KG1 (cell line): ENCODE measurements around the gene AMBN.
"Not testable (repeated sequence)": the region's sequence is repeated elsewhere in the genome, so short reads cannot be mapped to it uniquely, and the experiment has no call there.

Experiments used
- DNase-seq: peaks from one replicate; lab custom pipeline; 2025; lab: John Stamatoyannopoulos, UW

AMBN gene

DNA sequence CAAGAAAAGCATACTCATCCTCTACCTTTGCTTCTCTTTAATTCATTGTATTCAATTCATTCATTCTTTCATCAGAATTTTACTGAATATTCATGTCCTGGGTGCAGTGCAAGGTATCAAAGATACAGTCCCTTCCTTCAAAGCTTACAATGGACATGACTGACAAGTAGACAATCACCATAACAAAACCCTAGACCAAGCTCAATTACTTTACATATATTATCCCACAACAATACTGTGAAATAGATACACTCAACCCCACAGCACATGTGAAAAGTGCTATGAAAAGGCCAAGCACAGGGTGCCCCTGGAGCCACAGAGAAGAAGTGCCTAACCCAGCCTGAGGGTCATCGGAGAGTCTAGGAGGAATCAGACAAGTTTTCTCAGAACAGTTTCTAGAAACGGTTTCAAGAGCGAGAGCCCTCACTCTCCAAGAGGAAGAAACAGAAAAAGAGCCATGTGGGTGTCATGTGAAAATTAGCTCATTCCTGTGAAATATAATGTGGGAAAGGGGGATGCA, 15.3 kb downstream of the AMBN start:
- no peak for DNase-seq

DNA sequence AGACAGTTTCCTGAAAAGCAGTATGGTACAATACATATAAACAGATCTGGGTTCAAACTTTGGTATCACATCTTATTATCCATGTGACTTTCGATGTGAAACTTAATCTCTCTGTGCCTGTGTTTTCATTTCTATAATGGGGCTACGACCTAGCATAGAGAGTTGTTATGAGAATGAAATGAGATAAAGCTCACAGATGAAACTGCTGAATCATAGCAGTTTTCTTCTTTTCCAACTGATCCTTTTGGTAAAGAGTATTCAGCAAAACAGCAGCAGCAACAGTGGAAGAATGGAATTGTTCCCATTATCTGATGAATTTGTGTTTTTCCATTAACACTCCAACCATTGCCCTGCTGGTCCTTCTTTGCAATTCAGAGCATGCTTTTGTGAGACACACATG, 16.3 kb downstream of the AMBN start:
- DNase-seq: no peak

DNA sequence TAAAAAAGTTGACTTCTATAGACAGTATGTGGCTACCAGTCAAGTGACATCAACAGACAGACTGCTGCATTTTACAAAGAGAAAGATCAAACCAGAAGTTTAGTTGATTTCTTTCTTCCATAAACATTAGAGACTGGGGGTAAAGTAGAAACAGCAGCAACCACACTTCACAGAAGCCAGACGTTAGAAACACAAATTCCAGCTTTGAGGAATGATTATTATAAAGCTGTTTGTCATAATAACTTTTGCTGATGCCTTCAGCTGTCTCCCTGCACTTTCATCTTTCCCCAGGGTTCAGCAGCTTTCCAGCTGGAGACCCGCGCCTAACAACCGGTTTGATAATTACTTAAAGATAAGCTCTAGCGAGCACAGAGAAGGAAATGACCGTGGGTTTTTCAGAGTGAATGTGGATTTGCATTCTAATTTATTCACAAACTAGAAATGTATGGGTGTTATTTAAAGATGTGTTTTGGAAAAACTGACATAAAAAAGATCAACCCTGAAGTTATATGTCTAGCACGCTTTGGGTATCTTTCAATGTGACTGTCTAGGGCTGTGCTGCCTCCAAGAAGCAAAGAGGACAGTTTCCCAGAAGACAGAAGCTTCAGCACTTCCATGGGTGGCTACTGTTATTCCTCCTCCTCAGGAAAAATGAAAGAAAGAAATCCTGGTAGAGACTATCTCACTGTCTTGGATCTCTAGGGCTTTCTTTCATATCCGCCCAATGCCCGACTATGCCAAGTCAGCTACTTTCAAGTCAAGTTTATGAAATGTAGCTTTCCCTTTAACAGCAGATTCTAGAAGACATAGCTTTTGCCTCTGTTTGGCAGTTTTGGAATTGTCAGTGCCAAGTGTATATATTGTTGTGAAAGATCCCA, 21.5 kb downstream of the AMBN start:
- no peak for DNase-seq

DNA sequence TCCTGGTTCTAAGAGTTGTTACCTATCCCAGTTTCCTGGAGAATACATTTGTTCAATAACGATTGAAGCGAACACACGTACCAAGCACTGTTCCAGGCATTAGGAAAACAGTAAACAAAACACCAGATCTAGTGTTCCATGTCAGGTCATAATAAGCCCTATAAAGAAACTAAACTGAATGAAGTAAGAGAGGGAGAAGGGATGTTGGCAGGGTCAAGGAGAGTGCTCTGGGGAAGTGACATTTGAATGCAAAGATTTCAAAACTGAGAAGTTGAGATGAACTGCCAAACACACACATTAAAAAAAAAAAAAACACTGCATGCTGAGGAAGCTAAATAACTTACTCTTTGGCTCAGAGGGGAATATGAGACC, 22.1 kb downstream of the AMBN start:
- DNase-seq: no peak

DNA sequence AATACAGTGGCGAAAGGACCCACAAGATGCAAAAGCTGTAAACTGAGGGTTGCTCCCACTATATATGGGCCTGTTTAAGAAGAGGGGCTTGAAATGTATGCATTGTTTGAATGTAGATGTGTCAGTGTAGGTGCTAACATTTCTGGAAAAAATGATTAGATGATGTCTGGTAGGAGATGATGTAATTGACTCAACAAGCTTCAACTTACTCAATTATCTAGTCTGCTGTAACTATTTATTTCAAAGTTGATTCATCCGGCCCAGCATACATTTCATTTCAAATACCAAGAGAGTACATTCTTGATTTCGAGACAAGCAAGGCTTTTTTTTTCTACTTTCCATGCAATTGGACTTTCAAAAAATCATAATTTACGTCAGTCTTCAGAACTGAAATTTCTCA, 27.2 kb downstream of the AMBN start:
- no peak for DNase-seq

DNA sequence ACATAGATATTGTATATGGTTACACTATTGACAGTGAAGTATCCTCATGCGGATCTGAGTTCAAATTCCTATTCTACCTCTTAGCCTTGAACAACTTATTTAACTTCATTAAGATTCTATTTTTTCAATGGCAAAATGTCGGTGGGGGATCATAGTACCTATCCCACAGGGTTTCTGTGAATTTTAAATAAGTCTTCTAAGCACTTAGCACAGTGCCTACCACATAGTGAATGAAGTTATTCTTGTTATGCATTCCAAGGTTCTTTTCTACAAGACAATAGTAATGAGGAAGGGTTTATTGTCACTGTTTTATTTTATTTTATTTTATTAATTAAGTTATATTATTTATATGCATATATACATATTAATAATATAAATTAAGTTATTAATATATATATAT, 27.7 kb downstream of the AMBN start:
- DNase-seq: no peak

DNA sequence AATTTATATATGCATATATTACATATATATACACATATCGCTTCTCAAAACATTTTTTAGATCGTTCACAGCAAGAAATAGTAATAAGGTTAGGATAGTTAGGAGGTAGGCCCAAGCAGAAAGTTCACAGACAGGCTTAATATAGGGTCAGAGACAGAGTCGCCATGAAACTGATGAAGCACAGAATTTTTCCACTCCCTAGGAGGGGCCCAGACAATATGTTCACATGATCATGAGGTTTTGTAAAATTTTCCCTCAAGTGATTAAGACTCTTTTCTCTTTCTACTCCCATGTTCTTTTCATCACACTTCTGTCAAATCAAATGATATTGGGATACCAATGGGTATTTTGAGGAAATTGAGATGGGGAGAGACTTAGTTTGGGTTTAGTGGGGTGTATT, 31.3 kb downstream of the AMBN start:
- DNase-seq: no peak

DNA sequence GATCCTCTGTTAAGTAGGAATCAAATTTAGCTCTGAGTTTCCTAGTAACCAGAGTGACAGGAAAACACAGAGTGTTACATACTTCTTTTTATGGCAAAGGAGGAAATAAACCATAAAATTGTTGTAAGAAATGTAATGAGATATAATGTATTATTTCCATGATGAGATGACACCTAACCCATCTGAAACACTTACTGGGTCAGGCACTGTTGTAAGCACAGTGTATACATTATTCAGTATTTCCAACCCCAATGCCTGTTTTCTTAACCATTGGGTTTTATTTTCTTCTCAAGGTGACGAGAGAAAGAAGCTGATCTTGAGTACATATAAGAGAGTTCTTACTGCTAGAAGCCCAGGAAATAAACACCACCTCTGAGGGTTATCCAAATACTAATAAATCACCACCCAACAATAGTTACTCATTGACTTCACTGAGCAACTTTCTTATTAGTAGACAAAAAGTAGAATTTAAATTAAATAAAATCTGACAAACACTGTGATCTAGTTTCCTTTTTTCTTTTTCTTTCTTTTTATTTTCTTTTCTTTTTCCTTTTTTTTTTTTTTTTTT, 32.3 kb downstream of the AMBN start:
- no peak for DNase-seq

DNA sequence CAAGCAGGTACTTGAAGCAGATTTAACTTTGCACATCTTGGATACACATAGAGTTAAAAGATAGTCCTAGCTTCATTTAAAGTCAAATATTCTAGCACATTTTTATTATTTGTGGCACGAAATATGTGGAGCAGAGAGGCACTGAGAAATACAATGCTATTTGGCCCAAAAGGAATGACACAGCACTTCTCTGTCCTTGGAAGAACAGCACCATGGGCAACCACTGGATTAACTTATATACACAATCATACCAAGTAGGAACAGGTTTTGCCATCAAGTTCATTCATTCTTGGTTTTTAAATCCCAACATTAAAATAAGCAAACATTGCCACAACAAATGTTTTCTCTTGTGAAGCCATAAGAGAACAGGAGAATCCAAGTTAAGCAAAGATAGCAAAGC, 35.6 kb downstream of the AMBN start:
- no peak for DNase-seq

DNA sequence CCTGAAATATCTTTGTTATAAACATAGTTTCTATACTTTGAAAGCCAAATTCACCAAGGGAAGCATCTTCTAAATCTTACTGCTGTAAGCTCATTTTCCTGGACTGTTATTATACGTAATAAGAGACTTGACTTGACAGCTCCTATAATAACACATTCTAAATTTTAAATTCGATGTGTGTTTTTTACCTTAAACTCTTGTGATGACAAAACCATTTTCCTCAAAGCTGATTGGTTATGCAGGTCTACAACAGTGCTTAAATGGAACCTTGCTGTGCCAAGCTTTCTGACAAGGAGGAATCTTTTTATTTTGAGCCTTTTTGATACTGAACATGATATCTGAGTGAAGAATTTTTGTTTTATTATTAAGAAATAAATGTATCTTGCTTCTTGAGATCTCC, 36.4 kb downstream of the AMBN start, which contains the start of gene ENAM:
Gene ENAM, plus strand, starts transcription at position 301 of the 400 bp plus-strand sequence. CDS start 757 bp downstream, outside the sequence.
- DNase-seq: no peak

DNA sequence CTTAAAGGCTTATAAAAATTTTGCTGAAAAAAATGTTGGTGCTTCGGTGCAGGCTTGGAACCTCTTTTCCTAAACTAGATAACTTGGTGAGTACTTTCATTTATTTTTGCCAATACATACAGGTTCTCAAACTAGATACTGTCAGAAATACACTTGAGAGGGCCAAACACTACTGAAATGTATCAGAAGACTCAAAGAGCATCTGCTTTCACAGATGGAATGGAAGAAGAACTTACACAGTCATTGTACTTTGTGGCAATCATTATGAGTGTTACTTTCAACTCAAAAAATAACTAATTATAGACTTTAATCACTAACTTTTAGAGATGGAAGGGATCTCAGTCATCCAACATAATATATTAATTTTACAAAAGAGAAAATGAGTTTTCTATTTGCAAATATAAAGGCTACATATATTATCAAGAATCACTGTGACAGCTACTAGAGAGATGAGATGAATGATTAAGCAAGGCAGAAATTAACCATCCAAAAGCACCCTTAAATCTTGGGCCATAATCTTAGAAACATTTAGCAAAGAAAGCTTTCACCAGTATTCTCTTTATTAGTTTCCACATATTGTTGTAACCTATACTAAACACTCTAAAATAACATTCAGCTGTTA, 37.5 kb downstream of the AMBN start:
- DNase-seq: no peak

DNA sequence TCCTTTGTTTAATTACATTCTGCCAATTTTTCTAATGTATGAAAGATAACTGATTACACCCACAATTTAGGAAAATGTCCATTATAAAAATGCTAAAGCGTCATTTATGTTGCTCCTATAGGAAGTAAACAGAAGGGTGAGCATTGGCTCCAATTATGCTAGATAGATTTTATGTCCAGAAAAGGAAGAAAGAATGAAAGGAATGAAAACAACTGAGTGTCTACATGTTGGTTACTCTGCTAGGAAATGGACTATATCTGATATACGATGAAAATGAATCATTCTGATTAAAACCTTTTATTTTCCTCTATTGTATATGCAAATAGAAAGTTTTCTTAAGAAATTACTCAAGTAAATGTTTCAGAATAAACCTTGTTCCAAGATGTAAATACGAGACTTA, 38.1 kb downstream of the AMBN start:
- no peak for DNase-seq

DNA sequence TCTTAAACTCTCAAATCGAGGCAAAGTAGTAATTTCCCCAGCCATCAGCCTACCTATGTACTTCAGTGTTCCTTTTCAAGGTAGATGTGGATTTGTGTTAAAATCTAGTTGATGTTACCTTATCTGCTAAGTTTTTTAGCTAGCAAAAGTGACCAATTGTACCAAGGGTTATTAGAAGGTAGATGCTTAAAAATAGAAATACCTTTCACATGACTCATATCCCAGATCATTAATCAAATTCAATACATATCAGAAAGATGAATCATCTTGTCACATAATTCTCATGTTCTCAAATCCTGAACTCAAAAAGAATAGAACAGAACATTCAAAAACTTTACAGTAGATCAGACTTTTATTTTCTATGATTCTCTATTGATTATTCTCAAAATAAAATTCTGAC, 40.0 kb downstream of the AMBN start:
- DNase-seq: no peak

DNA sequence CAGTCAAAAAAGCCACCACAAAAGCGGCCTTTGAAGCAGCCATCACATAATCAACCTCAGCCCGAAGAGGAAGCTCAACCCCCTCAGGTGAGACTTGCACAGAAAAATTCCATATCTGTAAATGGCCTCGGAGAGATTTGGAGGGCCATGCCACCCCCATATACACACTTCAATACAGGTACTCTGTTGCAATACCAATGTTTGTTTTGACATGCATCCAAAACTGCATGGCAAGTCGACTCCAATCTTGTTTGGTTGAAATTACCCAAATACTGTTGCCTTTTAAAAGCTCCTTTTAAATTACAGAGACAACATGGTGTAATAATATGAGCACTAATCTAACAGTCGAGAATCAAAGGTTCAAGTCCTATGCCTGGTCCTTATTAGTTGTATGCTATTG, 42.4 kb downstream of the AMBN start:
- DNase-seq: no peak

DNA sequence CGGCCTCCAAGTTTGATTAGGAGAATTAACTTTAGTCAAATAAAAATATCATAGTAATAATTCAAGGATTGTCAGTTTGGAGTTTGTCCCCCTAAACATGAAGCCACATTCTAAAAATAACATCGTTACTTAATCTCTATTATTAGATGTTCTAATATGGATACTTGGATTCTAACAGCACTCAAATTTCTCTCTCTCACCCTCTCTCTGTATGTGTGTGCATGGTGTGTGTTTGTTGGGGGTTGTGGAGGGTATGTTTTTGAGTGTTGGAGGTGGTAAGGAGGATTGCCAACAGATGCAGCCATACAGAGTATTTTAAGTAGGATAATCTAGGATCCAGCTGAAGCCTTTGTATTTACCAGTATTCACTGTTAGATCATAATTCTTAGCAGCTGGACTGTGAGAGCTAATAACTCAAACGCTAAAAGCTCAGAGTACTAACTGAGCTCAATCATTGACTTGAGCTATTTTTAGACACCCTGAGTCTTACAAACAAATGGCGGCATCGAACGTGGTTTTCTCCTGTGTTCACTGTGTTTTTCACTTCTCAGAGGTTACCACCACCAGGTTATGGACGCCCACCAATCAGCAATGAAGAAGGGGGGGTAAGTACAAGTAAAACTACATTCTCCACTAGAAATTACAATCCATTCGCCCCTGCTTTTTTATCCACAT, 45.3 kb downstream of the AMBN start:
- DNase-seq: no peak

DNA sequence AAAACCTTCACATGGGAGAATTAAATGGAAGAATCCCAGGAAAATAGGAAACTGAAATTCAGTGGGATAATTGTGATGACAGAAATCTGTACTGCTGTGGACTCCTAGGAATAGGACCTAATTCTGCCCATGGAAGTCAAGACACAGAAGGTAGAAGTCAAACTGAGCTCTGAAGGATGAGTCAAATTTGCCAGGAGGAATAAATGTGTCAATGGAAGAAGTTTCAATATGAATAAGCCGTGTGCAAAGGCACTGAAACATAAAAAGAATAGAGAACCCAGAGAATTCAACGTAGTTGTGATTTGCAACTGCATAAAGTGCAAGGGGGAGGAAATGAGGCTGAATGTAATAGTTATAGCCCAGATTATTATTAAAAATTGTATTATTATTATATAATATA, 48.1 kb downstream of the AMBN start:
- DNase-seq: no peak

DNA sequence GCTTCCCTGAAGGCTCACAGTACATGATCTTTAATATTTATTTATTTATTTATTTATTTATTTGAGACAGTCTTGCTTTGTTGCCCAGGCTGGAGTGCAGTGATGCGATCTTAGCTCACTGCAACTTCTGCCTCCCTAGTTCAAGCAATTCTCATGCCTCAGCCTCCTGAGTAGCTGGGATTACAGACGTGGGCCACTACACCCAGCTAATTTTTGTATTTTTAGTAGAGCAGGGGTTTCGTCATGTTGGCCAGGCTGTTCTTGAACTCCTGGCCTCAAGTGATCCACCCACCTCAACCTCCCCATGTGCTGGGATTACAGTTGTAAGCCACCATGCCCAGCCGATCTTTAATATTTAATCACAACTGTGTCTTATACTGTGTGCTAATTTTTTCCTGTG, 58.7 kb downstream of the AMBN start:
- DNase-seq: not testable (repeated sequence)

DNA sequence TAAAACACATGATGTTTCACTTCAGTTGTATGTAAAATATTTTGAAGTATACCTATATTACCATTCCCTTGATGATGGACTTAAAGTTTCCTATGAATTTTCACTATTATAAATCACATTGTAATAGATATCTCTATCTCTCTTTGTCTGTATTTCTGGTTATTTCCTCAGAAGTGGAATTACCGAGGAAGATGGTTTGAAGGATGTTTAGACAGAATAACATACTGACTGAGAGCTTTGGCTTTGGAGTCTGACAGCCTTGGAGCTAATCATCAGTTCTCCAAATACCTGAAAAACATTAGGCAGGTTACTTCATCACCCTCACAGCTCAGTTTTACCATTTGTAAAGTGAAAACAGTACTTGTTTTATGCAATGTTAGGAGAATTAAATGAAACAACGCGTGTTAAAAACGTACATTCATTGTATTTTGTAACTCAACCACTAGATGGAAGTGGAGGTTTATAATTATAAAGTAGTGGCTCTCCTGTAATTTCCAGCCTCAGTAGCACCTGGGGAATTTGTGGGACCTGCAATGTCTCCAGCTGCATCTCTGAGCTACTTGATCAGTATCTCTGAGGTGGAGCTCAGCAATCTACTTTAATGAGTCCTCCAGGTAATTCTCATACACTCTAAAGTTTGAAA, 59.9 kb downstream of the AMBN start:
- peak; percentile 21 for DNase-seq

DNA sequence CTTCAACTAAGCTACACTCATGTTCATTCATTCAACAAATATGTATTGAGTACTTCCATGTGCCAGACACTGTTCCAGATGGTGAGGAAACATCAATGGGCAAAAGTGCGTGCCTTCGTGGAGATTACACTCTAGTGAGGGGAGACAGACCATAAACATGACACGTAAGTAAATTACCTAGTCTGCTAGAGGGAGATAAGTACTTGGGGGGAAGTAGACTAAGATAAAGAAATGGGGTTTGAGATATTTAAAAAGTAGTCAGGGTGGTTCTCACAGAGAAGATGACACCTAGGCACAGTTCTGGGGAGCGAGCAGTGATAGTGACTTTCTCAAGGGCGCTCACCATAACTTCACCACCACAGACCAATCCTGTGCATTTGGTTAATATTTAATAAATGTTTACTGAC, 62.6 kb downstream of the AMBN start:
- DNase-seq: no peak
